Ishikawa (cell line): ENCODE data around the gene TLR2.

Source experiments
- CEBPB ChIP-seq: IDR thresholded peaks from 2 replicates; pipeline ENCODE4 v1.6.1; 2012
- CREB1 ChIP-seq: IDR thresholded peaks from 2 replicates; pipeline ENCODE4 v1.6.1; 2012; ENCODE audit warnings: low read depth
- EGR1 ChIP-seq: IDR thresholded peaks from 2 replicates; pipeline ENCODE4 v1.6.1; 2012
- EP300 ChIP-seq: IDR thresholded peaks from 2 replicates; pipeline ENCODE4 v1.6.1; 2012; ENCODE audit warnings: borderline replicate concordance
- FOXM1 ChIP-seq: IDR thresholded peaks from 2 replicates; pipeline ENCODE4 v1.6.1; 2012; ENCODE audit warnings: low read depth, borderline replicate concordance
- NFIC ChIP-seq: IDR thresholded peaks from 2 replicates; pipeline ENCODE4 v1.6.1; 2012
- RAD21 ChIP-seq: IDR thresholded peaks from 2 replicates; pipeline ENCODE4 v1.6.1; 2012; ENCODE audit warnings: low read depth
- REST ChIP-seq: IDR thresholded peaks from 2 replicates; pipeline ENCODE4 v1.6.1; 2012; ENCODE audit warnings: low read depth, mild to moderate bottlenecking
- TAF1 ChIP-seq: IDR thresholded peaks from 2 replicates; pipeline ENCODE4 v1.6.1; 2012; ENCODE audit warnings: low read depth, mild to moderate bottlenecking
- TCF12 ChIP-seq: IDR thresholded peaks from 2 replicates; pipeline ENCODE4 v1.6.1; 2012; ENCODE audit warnings: low read depth
- TEAD4 ChIP-seq: IDR thresholded peaks from 2 replicates; pipeline ENCODE4 v1.6.1; 2012
- USF1 ChIP-seq: IDR thresholded peaks from 2 replicates; pipeline ENCODE4 v1.6.1; 2012
- YY1 ChIP-seq: IDR thresholded peaks from 2 replicates; pipeline ENCODE4 v1.6.1; 2012; ENCODE audit warnings: low read depth
- ZBTB7A ChIP-seq: IDR thresholded peaks from 2 replicates; pipeline ENCODE4 v1.6.1; 2012; ENCODE audit warnings: low read depth
- TF ChIP-seq, protein P1 (sequence below): IDR thresholded peaks from 2 replicates; pipeline ENCODE4 v1.6.1; 2012

Gene TLR2

DNA sequence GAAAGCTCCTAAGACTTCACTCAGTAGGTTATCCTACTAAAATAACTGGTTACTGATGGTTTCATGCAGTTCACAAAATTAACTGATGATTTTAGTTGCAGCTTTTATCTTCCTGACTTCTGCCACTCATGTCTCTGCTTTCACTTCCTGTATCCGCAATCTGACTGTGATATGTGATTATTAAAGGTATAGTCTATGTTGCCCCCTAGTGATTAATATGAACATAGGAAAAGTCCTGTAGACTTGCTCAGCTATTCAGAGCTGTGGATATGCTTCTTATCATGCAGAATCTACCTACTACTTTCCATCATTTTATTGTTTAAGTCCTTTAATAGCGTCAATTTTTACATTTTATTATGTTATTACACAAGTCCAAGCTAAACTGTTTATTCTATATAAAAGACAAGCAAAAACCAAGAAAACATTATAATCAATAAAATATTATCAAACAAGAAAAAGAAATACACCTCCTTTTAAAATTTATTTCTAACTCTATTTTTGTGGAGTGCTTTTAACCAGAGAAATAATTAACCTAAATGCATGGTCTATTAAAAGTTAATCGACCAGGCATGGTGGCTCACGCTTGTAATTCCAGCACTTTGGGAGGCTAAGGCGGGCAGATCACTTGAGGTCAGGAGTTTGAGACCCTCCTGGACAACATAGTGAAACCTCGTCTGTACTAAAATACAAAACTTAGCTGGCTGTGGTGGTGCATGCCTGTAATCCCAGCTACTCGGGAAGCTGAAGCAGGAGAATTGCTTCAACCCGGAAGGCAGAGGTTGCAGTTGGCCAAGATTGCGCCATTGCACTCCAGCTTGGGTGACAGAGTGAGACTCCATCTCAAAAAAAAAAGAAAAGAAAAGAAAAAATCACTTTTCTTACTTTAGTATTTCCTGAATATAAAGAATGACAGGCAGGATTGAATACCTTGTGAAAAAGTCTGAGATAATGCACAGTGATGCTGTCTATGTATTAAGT is 40.4 kb upstream of the TLR2 start:
- TF ChIP-seq TAF1 (no peak), TCF12 (no peak), EGR1 (no peak), ZBTB7A (no peak), RAD21 (peak; percentile 75)

GRCh38 chr4:153645183-153645582 is 38.9 kb upstream of the TLR2 start:
- TF ChIP-seq EGR1 (no peak), RAD21 (peak; percentile 46; the same call in 1 of the 2 replicates), CREB1 (no peak)

DNA sequence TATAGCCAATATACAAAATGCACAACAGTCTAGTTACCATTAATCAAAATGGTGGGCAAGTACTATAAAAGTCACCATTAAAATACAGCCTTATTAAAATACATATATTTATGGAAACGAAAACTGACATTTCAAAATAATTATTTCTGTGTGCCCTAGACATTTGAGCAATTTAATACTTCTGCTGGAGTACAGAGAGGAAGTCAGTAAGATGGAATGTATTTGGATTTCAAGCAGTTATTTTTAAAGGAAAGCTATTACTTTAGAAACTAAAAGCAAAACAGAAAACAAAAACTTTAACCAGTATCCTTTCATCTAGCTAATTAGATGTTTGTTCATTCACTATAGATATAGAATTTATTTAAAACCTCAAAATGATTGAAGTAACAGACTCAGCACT is 37.8 kb upstream of the TLR2 start:
- no peak for TF ChIP-seq YY1

DNA sequence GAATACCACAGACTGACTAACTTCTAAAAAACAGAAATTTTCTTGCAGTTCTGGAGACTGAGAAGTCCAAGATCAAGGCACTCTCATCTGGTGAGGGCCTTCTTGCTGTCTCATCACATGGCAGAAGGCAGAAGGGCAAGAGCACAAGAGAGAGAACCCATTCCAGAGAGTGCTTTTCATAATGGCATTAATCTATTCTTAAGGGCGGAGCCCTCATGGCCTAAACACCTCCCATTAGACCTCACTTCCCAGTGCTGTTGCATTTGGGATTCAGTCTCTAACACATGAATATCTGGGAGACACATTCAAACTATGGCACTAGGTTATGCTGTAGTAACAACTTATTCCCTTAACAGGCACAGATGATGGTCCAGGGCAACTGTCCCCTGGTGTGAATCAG is 37.1 kb upstream of the TLR2 start:
- TF ChIP-seq ZBTB7A = no peak
- TF ChIP-seq REST = no peak
- TF ChIP-seq TCF12 = no peak
- TF ChIP-seq YY1 = no peak
- no peak for TF ChIP-seq RAD21

DNA sequence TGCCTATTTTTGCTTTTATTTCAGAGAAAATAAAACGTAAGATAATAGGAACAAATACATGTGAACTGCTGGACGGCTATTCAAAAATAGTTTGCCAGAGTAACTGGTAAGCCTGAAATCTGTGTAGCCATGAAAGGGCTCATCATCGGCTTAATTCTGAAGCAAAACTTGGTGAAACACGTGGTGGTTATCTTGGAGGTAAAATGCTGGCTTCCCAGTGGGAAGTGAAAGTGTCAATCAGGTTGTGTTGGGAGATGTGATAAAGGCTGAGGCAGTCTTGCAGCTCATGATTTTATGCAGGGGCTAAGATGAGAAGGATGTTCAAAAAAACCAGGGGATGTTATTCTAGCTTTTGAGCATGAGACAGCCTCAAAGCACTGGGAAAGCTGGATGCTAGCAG is 36.1 kb upstream of the TLR2 start:
- TF ChIP-seq EGR1 = no peak
- no peak for TF ChIP-seq TCF12
- TF ChIP-seq CEBPB = no peak
- TF ChIP-seq EP300 = no peak
- TF ChIP-seq TEAD4 = no peak
- TF ChIP-seq FOXM1 = no peak
- TF ChIP-seq RAD21 = no peak
- TF ChIP-seq USF1 = no peak

GRCh38 chr4:153649572-153649991 is 34.5 kb upstream of the TLR2 start:
- no peak for TF ChIP-seq REST
- peak; percentile 66 for TF ChIP-seq RAD21

GRCh38 chr4:153651116-153651515 is 33.0 kb upstream of the TLR2 start:
- TF ChIP-seq YY1 (no peak), EP300 (no peak), RAD21 (no peak), NFIC (peak; percentile 58), CEBPB (0 out of 2 replicates have a peak, but pooled peaks have one; percentile 12), TEAD4 (no peak)
- TF ChIP-seq, protein P1, sequence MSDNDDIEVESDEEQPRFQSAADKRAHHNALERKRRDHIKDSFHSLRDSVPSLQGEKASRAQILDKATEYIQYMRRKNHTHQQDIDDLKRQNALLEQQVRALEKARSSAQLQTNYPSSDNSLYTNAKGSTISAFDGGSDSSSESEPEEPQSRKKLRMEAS = no peak

GRCh38 chr4:153651587-153651986 is 32.5 kb upstream of the TLR2 start:
- no peak for TF ChIP-seq NFIC
